Ascending aorta (tissue), 2 donors: Measurements from ENCODE around the gene HIP1R. TPM values are rescaled to one million over a fixed set of nuclear protein-coding genes. Genes with fewer than 3 reads are reported as not detected.
A peak's percentile ranks its signal among the peaks of the same experiment; 100 is the strongest.

Source experiments
- DNase-seq, 2 donors: peaks; one replicate each; pipeline ENCODE4 v3.0.0-alpha.2; 2019; ENCODE audit warnings: low spot score in 2 of 2
- H3K27ac ChIP-seq, 2 donors: fragments of 200-600 bp; sonication (generic); one replicate each; pipeline ENCODE4 v1.5.1; 2016 to 2017; ENCODE audit warnings: mild to moderate bottlenecking in 1 of 2
- H3K27me3 ChIP-seq: fragments of 200-600 bp; sonication (generic); one replicate; pipeline ENCODE4 v1.5.1; 2017
- H3K36me3 ChIP-seq, 2 donors: fragments of 200-600 bp; sonication (generic); one replicate each; pipeline ENCODE4 v1.5.1; 2016
- H3K4me1 ChIP-seq, 2 donors: fragments of 200-600 bp; sonication (generic); one replicate each; pipeline ENCODE4 v1.5.1; 2016 to 2017; ENCODE audit warnings: mild to moderate bottlenecking in 1 of 2
- H3K4me3 ChIP-seq, 2 donors: fragments of 200-600 bp; sonication (generic); one replicate each; pipeline ENCODE4 v1.5.1; 2016 to 2017; ENCODE audit warnings: mild to moderate bottlenecking in 1 of 2
- H3K9me3 ChIP-seq, 2 donors: fragments of 200-600 bp; sonication (generic); one replicate each; pipeline ENCODE4 v1.5.1; 2016
- intact Hi-C: fragments of 100-400 bp; cut with DNase I; formaldehyde crosslinking; loops from one replicate; pipeline ENCODE4 v1.15.1; 2023
- total RNA-seq: library from RNA; depleted of rRNA; stranded (reverse); fragments of >200 nt; gene quantifications from one replicate; pipeline ENCODE4 v1.1.0, GENCODE V29; 2016
- TF ChIP-seq, protein P1 (sequence below), 3 experiments: fragments of 200-600 bp in 2 of 3; fragments of 450-650 bp in 1 of 3; sonication (generic) in 2 of 3; IDR thresholded peaks; one replicate each; pipeline ENCODE4 v1.5.1; 2016 to 2019; ENCODE audit warnings: antibody characterized with exemption in 3 of 3, mild to moderate bottlenecking in 1 of 3, moderate library complexity in 1 of 3

HIP1R gene
- total RNA-seq, 1 donor from 2014 or later = 98.7 TPM

- H3K27ac ChIP-seq = peak overlapping the region; percentile 79 to 82
- H3K4me3 ChIP-seq = no peak overlapping the region
- H3K9me3 ChIP-seq = no peaks in the 10 kb centered on the region
- DNase-seq = peak in 1 of 2 donors; percentile 33
- H3K27me3 ChIP-seq = no peaks in the 10 kb centered on the region
- H3K4me1 ChIP-seq = peaks cover 3 to 24% of the 10 kb centered on the region in 2 donors
- intact Hi-C loops = no loop called here
- TF ChIP-seq, protein P1, sequence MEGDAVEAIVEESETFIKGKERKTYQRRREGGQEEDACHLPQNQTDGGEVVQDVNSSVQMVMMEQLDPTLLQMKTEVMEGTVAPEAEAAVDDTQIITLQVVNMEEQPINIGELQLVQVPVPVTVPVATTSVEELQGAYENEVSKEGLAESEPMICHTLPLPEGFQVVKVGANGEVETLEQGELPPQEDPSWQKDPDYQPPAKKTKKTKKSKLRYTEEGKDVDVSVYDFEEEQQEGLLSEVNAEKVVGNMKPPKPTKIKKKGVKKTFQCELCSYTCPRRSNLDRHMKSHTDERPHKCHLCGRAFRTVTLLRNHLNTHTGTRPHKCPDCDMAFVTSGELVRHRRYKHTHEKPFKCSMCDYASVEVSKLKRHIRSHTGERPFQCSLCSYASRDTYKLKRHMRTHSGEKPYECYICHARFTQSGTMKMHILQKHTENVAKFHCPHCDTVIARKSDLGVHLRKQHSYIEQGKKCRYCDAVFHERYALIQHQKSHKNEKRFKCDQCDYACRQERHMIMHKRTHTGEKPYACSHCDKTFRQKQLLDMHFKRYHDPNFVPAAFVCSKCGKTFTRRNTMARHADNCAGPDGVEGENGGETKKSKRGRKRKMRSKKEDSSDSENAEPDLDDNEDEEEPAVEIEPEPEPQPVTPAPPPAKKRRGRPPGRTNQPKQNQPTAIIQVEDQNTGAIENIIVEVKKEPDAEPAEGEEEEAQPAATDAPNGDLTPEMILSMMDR (IDR thresholded peaks at IDR 0.05) = no peak
- no peaks in the 10 kb centered on the region for H3K36me3 ChIP-seq
Measured at GRCh38 chr12:122840580-122841513, 5.6 kb downstream of the HIP1R start.

GRCh38 chr12:122841544-122842321 is 6.5 kb downstream of the HIP1R start:
- TF ChIP-seq, protein P1 (IDR thresholded peaks at IDR 0.05) = no peak
- no peaks in the 10 kb centered on the region for H3K9me3 ChIP-seq
- H3K27ac ChIP-seq = peak overlapping the region; percentile 79 to 82
- no peak for DNase-seq
- H3K4me3 ChIP-seq = no peak overlapping the region
- intact Hi-C loops = no loop called here
- no peaks in the 10 kb centered on the region for H3K27me3 ChIP-seq
- peaks cover 3 to 24% of the 10 kb centered on the region in 2 donors for H3K4me1 ChIP-seq
- no peaks in the 10 kb centered on the region for H3K36me3 ChIP-seq

- peaks cover 3 to 17% of the 10 kb centered on the region in 2 donors for H3K4me1 ChIP-seq
- H3K9me3 ChIP-seq = no peaks in the 10 kb centered on the region
- intact Hi-C loops = no loop called here
- no peaks in the 10 kb centered on the region for H3K27me3 ChIP-seq
- H3K27ac ChIP-seq = peak overlapping the region; percentile 79 to 82
- no peaks in the 10 kb centered on the region for H3K36me3 ChIP-seq
- TF ChIP-seq, protein P1 (IDR thresholded peaks at IDR 0.05) = no peak
- no peak for DNase-seq
- no peak overlapping the region for H3K4me3 ChIP-seq
Measured at GRCh38 chr12:122842505-122843405, 7.5 kb downstream of the HIP1R start.

GRCh38 chr12:122843455-122843854 is 8.2 kb downstream of the HIP1R start:
- peaks cover 3 to 17% of the 10 kb centered on the region in 2 donors for H3K4me1 ChIP-seq

More at GRCh38 chr12:122843455-122843854, 8.2 kb downstream of the HIP1R start:
- DNase-seq = no peak
- Histone ChIP-seq H3K9me3 (no peaks in the 10 kb centered on the region), H3K4me3 (no peak overlapping the region), H3K27ac (no peak overlapping the region), H3K36me3 (peaks cover 0 to 6% of the 10 kb centered on the region in 2 donors), H3K27me3 (no peaks in the 10 kb centered on the region)
- intact Hi-C loops = no loop called here
- TF ChIP-seq, protein P1 (IDR thresholded peaks at IDR 0.05) = no peak
